Hypothalamus (tissue), 51 donors: Measurements from ENCODE around the gene MAPK8IP2.
"Not testable (repeated sequence)": the region's sequence is repeated elsewhere in the genome, so short reads cannot be mapped to it uniquely, and the experiment has no call there.

Experiments used
- DNase-seq, 51 donors: peaks; one replicate each; lab custom pipeline; 2025; lab: John Stamatoyannopoulos, UW

The MAPK8IP2 gene

DNA sequence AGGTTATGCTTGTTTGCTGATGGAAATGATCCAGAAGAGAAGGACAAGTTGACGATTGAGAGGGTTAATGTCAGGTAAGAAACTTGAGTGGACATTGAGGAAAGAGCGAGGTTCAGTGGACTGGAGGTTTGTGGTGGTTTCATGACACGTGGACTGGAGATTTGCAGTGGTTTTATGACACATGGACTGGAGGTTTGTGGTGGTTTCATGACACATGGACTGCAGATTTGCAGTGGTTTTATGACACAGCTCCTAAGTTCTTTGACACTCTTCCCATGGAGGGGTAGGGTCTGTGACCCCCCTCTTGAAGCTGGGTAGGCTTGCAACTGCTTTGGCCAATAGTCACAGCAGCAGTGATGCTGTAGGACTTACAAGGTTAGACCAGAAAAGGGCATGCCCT is 5.4 kb upstream of the MAPK8IP2 start:
- DNase-seq = no peak

DNA sequence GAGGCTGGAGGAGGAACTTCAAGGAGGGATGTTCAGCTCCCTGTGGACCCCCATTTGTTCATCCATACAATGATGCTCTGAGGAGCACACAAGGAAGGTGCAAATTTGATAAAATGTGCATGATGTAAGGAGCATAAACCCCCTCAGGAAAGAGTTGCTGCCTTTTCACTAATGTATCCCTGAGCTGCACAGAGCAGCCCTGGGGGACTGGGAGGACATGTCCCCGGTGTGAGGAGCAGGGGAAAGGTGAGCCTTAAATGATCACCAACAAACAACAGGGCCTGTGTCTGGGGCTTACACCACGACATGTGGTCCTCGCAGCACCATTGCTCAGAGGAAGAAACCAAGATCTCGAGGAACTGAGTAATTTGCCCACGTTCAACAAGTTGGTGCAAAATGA is 3.5 kb upstream of the MAPK8IP2 start:
- DNase-seq = no peak

DNA sequence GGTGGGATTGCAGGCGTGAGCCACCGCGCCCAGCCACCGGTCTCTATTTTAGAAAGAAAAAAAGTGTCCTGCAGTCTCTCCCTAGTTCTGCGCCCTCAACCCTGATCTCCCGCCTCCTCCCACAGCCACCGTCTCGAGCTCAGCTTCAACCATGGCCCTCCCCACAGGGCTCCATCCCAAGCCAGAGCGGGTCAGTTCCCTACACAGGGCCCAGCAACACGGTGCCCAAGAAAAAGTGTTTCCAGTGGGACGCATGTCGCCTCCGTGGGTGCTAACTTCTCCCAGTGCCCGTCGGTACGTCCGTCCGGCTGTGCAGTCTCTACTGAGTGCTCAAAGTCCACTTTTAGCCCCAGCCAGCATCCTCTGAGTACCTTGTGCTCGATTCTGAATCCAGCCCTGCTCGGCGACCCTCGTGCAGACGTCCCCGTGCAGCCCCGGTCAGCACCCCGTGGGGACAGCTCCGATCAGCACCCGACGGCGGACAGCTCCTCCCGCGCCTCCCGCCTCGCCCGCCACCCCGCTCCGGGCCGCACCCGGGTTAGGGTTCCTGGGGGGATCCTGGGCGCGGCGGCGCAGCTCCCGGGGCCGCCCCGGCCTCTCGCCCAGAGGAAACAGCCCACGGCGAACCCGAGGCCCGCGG is 657 bp upstream of the MAPK8IP2 start:
- DNase-seq = peak in 14 of 51 donors; percentile 19 to 61 (median 36)

DNA sequence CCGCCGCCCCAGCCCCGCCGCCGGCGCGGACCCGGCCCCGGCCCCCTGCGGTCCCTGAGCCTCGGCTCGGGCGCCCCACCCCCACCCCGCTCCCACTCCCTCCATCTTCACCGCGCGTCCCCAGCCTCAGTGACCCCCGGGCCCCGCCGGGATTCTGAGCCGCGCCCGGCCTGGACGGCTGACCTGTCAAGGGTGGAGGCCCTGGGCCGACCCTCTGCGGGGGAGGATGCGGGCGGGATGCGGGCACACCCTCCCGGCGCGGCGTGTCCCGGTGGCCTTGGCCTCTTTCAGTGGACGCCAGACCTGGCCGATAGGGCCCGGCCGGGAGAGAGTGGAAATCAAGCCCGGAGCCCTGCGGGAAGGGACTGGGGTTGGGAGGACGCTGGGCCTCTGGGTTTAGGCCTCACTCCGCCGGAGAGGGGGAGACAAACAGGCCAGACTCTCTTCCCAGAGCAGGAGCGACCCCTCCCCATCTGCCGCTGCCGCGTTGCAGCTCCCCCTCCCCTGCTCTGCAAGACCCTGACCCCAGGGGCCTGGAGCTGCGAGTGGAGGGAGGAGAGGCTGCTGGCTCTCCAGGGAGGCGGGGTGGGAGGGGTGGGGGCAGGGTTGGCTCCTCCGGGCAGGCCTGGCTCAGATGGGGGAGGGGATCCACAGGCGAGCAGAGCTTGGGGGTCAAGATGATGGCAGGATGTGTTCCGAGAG is 525 bp downstream of the MAPK8IP2 start:
- DNase-seq = peak in 1 of 51 donors; percentile 37

DNA sequence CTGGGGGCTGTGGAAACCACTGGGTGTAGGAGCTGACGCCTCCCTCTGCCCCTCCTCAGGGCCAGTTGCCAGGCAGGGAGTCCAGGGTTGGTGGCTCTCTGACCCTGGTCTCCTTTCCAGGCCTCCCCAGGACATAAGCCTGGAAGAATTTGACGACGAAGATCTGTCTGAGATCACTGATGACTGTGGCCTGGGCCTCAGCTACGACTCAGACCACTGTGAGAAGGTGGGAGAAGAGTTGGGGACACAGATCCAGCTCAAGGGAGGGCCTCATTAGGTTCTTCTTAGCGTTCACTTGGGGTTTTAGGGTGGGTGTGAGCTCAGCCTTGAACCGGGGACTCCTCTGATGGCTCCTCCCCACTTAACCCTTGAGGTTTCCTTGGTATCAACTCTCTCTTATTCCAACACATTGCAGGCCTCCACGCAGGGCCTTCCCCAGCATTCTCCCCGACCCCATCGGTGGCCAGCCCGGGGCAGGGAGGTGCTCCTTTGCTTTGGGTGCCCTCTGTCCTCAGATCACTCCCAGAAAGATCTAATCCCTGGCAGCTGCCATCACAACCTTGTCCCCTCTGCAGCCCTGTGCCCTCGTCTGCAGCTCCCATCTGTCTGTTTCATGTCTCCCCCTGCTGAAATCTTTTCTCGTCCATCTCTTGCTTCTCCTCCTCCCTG is 1.2 kb downstream of the MAPK8IP2 start:
- DNase-seq = no peak

DNA sequence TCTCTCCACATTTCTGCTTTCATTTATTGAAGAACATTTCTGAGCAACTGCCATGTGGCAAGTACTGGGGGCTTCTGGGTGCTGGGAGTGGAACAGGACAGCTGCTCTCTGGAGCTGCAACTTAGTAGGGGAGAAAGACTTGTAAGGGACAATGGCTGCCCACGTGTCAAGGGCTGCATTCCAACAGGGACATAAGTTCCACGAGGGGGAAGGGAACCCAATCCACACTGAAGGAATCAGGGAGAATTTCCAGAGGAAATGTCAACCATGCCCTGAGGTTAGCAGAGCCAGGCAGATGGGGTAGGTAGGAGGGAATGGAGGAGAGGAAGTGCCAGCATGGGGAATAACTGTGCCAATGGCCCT is 1.7 kb downstream of the MAPK8IP2 start:
- DNase-seq = no peak

DNA sequence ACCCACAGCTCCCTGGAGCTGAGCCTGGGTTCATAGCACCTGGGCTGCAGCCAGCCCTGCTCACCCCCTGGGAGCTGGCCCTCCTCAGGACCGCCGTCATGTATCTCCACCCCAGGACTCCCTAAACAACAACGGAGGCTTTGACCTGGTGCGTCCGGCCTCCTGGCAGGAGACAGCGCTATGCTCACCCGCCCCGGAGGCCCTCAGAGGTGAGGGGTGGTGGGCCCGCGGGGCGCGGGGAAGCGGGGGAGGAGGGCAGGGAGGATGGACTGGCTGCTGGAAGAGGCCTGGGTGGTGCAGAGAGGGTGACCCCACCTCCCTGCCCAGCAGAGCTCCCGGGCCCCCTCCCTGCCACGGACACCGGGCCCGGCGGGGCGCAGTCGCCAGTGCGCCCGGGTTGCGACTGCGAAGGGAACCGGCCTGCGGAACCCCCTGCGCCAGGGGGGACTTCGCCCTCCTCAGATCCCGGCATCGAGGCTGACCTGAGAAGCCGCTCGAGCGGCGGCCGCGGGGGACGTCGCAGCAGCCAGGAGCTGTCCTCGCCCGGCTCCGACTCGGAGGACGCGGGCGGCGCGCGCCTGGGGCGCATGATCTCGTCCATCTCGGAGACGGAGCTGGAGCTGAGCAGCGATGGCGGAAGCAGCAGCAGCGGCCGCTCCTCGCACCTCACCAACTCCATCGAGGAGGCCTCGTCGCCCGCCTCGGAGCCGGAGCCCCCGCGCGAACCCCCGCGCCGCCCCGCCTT is 3.1 kb downstream of the MAPK8IP2 start:
- DNase-seq = no peak

DNA sequence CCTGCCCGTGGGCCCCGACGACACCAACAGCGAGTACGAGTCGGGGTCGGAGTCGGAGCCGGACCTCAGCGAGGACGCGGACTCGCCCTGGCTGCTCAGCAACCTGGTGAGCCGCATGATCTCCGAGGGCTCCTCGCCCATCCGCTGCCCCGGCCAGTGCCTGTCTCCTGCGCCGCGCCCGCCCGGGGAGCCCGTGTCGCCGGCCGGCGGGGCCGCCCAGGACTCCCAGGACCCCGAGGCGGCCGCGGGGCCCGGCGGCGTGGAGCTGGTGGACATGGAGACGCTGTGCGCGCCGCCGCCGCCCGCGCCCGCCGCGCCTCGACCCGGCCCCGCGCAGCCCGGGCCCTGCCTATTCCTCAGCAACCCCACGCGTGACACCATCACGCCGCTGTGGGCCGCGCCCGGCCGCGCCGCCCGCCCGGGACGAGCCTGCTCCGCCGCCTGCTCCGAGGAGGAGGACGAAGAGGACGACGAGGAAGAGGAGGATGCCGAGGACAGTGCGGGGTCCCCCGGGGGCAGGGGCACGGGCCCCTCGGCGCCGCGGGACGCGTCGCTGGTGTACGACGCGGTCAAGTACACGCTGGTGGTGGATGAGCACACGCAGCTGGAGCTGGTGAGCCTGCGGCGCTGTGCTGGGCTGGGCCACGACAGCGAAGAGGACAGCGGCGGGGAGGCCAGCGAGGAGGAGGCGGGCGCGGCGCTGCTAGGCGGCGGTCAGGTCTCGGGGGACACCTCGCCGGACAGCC is 3.8 kb downstream of the MAPK8IP2 start:
- DNase-seq = no peak

DNA sequence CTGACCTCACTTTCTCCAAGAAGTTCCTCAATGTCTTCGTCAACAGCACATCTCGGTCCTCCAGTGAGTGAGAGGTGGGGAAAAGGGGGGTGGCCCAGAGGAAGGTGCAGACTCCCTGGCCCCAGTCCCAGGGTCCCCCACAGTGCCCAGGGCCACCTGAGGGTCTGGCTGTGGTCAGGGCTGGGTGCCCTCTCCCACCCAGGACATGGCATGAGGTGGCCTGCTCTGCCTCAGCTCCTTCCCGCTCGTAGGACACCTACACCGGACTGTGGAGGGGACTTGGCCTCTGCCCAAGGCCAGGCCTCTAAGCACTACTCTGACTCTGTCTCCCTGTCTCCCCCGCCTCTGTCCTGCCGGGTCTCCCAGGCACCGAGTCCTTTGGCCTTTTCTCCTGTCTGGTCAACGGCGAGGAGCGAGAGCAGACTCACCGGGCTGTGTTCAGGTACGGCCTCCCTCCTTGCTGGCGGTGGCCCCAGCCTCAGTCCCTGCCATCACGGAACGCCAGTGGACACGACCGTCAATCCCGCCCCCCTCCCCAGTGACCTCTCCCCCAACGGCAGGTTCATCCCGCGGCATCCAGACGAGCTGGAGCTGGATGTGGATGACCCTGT is 4.5 kb downstream of the MAPK8IP2 start:
- DNase-seq = no peak

DNA sequence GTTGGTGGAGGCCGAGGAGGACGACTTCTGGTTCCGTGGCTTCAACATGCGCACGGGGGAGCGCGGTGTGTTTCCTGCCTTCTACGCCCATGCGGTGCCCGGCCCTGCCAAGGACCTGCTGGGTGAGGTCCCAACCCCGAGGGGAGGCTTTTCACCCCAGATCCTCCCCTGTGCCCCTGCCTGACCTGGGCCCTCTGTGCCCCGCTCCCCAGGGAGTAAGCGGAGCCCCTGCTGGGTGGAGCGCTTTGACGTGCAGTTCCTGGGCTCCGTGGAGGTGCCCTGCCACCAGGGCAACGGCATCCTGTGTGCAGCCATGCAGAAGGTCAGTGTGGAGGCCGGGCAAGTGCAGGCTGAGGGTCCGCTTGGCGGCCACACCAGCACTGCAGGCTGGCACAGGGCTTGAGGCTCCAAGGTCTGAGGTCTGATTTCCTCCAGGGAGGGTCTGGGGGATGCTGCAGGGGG is 5.1 kb downstream of the MAPK8IP2 start:
- no peak for DNase-seq

DNA sequence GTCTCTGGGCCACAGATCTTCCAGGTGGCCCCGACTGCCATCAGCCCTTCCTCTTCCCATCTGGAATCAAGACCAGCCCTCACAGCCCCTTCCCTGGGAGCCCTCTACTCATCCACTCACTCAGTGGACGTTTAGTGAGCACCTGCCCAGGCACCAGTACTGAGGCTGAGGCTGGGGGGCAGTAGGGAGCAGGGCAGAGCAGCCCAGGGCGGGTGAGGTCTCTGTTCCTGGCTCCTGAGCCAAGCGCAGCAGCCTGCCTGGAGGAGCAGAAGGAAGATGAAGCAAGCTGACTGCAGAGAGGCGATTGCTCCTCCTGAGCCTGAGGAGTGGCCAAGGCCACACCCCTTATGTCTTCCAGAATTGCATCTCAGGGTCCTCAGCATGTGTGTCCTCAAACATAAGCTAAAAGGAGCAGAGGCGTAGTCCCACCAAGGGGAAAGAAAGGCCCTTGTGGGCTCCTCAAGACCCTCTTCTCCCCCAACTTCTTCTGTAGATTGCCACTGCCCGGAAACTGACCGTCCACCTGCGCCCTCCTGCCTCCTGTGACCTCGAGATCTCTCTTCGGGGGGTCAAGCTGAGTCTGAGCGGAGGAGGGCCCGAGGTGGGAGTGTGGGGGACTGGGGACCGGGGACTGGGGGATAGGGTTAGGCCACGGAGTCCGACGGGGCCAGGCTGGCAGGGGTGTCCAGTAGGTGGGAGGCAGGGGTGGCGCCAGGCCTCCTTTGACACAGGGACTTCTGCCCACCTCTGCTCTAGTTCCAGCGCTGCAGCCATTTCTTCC is 5.8 kb downstream of the MAPK8IP2 start:
- no peak for DNase-seq

DNA sequence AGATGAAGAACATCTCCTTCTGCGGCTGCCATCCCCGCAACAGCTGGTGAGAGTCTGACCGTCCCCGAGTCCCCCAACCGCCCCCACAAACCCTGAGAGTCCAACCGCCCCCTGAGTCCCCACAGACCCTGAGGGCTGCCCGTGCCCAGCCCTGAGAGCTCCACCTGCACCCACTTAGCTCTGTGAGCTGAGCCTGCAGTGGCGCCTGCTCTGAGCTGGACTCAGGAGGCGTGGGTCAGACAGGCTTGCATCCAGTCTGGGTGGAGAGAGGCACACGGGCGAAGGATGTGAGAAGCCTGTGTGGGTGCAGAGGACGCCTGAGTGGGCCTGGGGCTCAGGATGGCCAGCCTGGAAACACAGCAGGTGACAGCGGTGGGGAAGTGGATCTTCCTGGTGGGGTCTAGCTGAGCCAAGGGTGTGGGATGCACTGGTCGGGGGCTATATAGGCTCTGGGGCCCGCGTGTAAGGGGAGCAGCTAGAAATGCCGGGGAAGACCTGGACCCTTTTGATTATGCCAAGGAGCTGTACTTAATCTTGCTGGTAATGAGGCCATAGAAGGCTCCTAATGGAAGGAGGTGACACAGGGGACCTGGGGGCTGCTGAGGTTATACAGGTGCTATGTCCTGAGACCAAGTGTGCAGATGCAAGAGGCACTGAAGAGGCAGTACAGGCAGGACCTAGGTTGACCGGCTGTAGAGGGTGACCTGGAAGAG is 6.5 kb downstream of the MAPK8IP2 start:
- no peak for DNase-seq

DNA sequence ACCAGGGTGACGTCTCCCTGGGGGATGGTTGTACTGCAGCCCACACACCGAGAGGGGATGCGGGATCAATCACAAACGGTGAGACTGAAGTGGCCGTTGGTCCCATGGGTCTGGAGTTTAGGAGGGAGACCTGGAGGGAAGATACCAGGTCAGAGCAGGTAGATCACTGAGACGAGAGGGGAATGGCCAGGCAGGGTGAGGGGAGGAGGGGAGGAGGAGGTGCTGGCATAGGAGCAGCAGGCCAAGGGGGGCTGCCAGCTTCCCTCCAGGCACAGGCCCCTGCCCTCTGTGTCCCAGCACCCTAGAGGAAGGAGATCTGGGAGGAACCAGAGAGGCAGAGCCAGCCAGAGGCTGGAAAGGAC is 7.0 kb downstream of the MAPK8IP2 start:
- DNase-seq = no peak

DNA sequence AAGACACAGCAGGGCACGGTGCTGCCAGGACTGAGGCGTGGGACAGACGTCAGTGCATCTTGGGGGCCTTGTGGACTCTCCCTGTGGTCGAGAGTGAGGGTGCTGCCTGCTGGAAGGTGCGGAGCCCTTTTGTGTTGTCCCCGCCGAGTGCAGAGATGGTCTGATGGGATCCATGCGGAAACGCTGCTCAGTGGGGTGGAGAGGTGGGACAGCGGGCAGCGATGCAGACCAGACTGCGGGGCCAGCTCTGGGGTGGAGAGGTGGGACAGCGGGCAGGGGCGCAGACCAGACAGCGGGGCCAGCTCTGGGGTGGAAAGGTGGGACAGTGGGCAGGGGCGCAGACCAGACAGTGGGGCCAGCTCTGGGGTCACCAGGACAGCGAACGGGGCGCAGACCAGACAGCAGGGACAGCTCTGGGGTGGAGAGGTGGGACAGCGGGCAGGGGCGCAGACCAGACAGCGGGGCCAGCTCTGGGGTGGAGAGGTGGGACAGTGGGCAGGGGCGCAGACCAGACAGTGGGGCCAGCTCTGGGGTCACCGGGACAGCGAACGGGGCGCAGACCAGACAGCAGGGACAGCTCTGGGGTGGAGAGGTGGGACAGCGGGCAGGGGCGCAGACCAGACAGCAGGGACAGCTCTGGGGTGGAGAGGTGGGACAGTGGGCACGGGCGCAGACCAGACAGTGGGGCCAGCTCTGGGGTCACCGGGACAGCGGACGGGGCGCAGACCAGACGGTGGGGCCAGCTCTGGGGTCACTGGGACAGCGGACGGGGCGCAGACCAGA is 7.7 kb downstream of the MAPK8IP2 start:
- DNase-seq = not testable (repeated sequence)

DNA sequence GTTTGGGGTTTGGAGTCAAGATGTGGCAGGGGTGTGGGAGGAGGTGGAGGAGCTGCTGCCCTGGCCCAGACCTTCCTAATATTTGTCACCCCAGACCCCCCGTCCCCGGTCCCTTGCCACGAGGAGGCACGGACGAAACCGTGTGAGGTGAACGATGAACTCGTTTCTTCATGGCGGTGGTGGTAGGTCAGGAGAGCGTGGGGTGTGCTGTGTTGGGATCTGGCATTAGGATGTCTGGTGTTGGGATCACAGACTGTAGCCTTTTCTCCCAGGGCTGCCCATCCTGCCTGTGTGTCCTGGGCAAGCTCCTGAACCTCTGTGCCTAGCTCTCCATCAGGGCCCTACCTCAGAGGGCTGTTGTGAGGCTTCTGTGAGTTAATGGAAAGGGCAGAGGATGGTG is 8.4 kb downstream of the MAPK8IP2 start:
- DNase-seq = no peak

DNA sequence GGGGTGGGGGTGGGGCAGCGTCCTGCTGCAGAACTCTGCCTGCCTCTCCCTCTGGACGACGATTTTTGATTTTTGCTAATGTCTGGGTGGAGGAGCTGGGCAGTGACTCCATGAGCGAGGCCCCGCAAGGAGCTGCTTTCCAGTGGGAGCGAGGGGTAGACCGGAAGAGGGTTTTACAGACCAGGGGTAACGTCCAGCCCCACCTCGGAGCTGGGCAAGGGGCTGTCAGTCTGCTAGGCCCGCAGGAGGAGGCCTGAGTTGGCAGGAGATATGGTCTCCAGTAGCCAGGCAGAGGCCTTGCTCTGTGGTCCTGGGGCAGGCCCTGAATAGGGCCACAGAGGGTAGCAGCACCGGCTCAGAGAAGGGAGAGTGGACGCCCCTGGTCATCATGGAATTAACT is 9.0 kb downstream of the MAPK8IP2 start:
- no peak for DNase-seq

DNA sequence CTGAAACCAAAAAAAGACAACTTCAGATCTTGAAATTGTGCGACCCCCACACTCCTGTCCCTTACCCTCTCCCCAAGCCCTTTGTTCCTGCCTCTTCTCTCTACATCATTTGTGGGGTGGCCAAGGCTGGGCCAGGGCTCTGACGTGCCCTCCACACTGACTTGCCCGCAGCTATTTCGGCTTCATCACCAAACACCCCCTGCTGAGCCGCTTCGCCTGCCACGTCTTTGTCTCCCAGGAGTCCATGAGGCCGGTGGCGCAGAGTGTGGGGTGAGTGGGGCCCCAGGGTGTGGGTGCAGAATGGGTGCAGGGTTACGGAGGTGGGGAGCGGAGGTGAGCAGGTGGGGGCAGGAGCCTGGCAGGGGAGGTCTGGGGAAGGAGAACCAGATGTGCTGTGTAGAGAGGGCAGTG is 9.5 kb downstream of the MAPK8IP2 start:
- DNase-seq = no peak

DNA sequence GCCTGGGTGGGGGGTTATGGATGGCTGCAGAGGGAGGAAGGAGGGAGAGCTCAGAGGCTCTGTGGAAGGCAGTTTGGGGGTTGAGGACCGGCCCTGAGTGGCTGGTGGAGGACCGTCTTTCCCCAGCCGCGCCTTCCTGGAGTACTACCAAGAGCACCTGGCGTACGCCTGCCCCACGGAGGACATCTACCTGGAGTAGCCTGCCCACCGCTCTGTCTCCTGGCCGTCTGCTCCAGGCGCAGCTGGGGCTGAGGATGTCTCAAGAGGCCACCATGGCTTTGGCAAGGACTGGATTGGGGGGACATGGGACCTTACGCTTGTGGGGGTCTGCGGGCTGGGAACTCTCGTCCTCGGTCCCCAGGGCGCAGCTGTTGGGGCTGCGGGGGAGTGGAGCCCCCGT is 10.0 kb downstream of the MAPK8IP2 start:
- DNase-seq = no peak
